22Rv1 (cell line): Measurements from ENCODE around the gene SH3PXD2A.

ENCODE experiments used
- CTCF ChIP-seq: fragments of 450-650 bp; IDR thresholded peaks from 2 replicates; pipeline ENCODE4 v1.5.1; 2017; ENCODE audit warnings: mild to moderate bottlenecking
- ZFX ChIP-seq: fragments of 450-650 bp; IDR thresholded peaks from 2 replicates; pipeline ENCODE4 v1.6.1; 2017; ENCODE audit warnings: antibody characterized with exemption, borderline replicate concordance

- TF ChIP-seq ZFX, result no peak
- TF ChIP-seq CTCF, result no peak
These were observed 76.8 kb downstream of the SH3PXD2A start for GRCh38 chr10:103778358-103779139.
